HepG2 (cell line): ENCODE results near the gene XCL2. TPM values are rescaled to one million over a fixed set of nuclear protein-coding genes. Genes with fewer than 3 reads are reported as not detected.
A peak's percentile ranks its signal among the peaks of the same experiment; 100 is the strongest.

Experiments used
- GLI4 ChIP-seq: sonication (generic); formaldehyde crosslinking; IDR thresholded peaks from 2 replicates; pipeline ENCODE4 v1.5.1; 2020; ENCODE audit warnings: missing genetic modification reagents, mild to moderate bottlenecking, moderate library complexity, borderline replicate concordance
- NR2F6 ChIP-seq, 2 experiments: IDR thresholded peaks; 2 replicates each; pipeline ENCODE4 v1.6.1; 2016; ENCODE audit warnings: antibody characterized with exemption in 1 of 2, mild to moderate bottlenecking in 1 of 2
- RFX3 ChIP-seq: IDR thresholded peaks from 2 replicates; pipeline ENCODE4 v1.6.1; 2016; ENCODE audit warnings: missing biosample characterization, missing genetic modification reagents
- THAP11 ChIP-seq: IDR thresholded peaks from 2 replicates; pipeline ENCODE4 v1.6.1; 2016; ENCODE audit warnings: missing biosample characterization, missing genetic modification reagents
- ZKSCAN5 ChIP-seq: sonication (generic); formaldehyde crosslinking; IDR thresholded peaks from 2 replicates; pipeline ENCODE4 v1.5.1; 2020; ENCODE audit warnings: mild to moderate bottlenecking, missing genetic modification reagents
- ZNF292 ChIP-seq: sonication (generic); formaldehyde crosslinking; IDR thresholded peaks from 2 replicates; pipeline ENCODE4 v1.8.1; 2022; ENCODE audit warnings: mild to moderate bottlenecking, low read depth, missing genetic modification reagents, borderline replicate concordance
- ZNF329 ChIP-seq: sonication (generic); formaldehyde crosslinking; IDR thresholded peaks from 2 replicates; pipeline ENCODE4 v1.9.0; 2021; ENCODE audit warnings: low read depth, mild to moderate bottlenecking, missing genetic modification reagents
- ZNF407 ChIP-seq: sonication (generic); formaldehyde crosslinking; IDR thresholded peaks from one replicate; pipeline ENCODE4 v1.5.1; 2020; ENCODE audit warnings: mild to moderate bottlenecking, missing genetic modification reagents; ENCODE audit errors: not compliant biosample characterization
- ZNF550 ChIP-seq: sonication (generic); formaldehyde crosslinking; IDR thresholded peaks from 2 replicates; pipeline ENCODE4 v1.4.0; 2020; ENCODE audit warnings: mild to moderate bottlenecking, missing genetic modification reagents, borderline replicate concordance
- ZNF749 ChIP-seq: sonication (generic); formaldehyde crosslinking; IDR thresholded peaks from 2 replicates; pipeline ENCODE4 v1.8.0; 2022; ENCODE audit warnings: mild to moderate bottlenecking, missing genetic modification reagents, moderate library complexity, borderline replicate concordance
- ZNF773 ChIP-seq: sonication (generic); formaldehyde crosslinking; IDR thresholded peaks from 2 replicates; pipeline ENCODE4 v1.4.0; 2020; ENCODE audit warnings: missing genetic modification reagents, borderline replicate concordance
- polyA plus RNA-seq, 8 experiments: library from polyadenylated mRNA; depleted of rRNA in 3 of 8; stranded (reverse) in 7 of 8; unstranded in 1 of 8; fragments of >200 nt; fragmentation: Illumina TruSeq in 4 of 8; extraction: Trizol in 4 of 8; gene quantifications; 2 replicates each; pipeline versions ENCODE4 v1.2.1 to v1.2.3, GENCODE V29; 2011 to 2016; ENCODE audit warnings: low read depth in 4 of 8, missing spikeins in 1 of 8, mixed read lengths in 1 of 8; ENCODE audit not compliant: insufficient read depth in 1 of 8
- total RNA-seq, 5 experiments: library from RNA; depleted of rRNA; stranded (reverse); fragments of >200 nt; fragmentation: Illumina TruSeq; extraction: Trizol; gene quantifications; 2 replicates each; pipeline ENCODE4 v1.2.3, GENCODE V29; 2016; ENCODE audit warnings: low read depth in 1 of 5
- TF ChIP-seq, protein P1 (sequence below): sonication (generic); formaldehyde crosslinking; IDR thresholded peaks from 2 replicates; pipeline ENCODE4 v1.8.0; 2023; ENCODE audit warnings: mild to moderate bottlenecking, missing genetic modification reagents
- TF ChIP-seq, protein P2 (sequence below), 2 experiments: fragments of 450-650 bp in 1 of 2; sonication (generic) in 1 of 2; formaldehyde crosslinking; IDR thresholded peaks; 2 replicates each; pipeline versions ENCODE4 v1.5.0 to v1.8.0; 2020 to 2022; ENCODE audit warnings: mild to moderate bottlenecking in 1 of 2, missing genetic modification reagents in 1 of 2

XCL2 gene
- total and polyA plus RNA-seq, 2 of the 13 experiments (the other 11 are each of a cell fraction or from before 2014, with no cell fraction given): 0.50 TPM; not detected in 1

DNA sequence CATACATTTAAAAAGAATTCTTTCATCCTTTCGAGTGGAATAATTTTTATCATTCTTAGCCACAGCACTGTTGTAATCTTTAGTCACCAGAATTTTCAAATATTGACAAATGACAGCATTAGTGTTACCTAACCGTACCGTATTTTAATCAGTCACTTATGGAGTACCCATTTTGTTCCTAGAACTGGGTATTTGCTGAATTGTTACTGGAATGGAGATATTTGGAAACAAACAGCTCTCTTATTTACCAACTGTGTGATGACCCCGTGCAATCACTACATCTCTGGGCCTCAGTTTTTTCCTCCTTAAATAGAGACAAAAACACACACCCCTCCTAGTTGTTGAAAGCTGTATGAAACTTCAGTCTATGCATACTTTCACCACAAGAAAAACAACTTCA lies 7.9 kb upstream of the XCL2 start (continued):
- TF ChIP-seq ZNF407 (CRISPR knock-in tag): no peak
- no peak for TF ChIP-seq ZNF749
- no peak for TF ChIP-seq GLI4
- no peak for TF ChIP-seq ZNF329 (CRISPR knock-in tag)
- no peak for TF ChIP-seq ZKSCAN5 (CRISPR knock-in tag)
- TF ChIP-seq, protein P1, sequence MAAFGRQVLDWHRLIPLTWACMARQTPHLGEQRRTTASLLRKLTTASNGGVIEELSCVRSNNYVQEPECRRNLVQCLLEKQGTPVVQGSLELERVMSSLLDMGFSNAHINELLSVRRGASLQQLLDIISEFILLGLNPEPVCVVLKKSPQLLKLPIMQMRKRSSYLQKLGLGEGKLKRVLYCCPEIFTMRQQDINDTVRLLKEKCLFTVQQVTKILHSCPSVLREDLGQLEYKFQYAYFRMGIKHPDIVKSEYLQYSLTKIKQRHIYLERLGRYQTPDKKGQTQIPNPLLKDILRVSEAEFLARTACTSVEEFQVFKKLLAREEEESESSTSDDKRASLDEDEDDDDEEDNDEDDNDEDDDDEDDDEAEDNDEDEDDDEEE: no peak
- no peak for TF ChIP-seq RFX3 (CRISPR knock-in tag)
- peak; percentile 50 for TF ChIP-seq THAP11 (CRISPR knock-in tag)
- TF ChIP-seq ZNF550 (CRISPR knock-in tag): no peak
- TF ChIP-seq ZNF773 (CRISPR knock-in tag): no peak
- TF ChIP-seq, protein P2, sequence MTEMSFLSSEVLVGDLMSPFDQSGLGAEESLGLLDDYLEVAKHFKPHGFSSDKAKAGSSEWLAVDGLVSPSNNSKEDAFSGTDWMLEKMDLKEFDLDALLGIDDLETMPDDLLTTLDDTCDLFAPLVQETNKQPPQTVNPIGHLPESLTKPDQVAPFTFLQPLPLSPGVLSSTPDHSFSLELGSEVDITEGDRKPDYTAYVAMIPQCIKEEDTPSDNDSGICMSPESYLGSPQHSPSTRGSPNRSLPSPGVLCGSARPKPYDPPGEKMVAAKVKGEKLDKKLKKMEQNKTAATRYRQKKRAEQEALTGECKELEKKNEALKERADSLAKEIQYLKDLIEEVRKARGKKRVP (CRISPR knock-in tag; IDR thresholded peaks at IDR 0.05): peak in 1 of 2 experiments; percentile 78; a peak in 2 of 4 replicates
- peak; percentile 43; the same call in 1 of the 2 replicates for TF ChIP-seq NR2F6 (IDR thresholded peaks at IDR 0.05)
- TF ChIP-seq NR2F6 (CRISPR knock-in tag; IDR thresholded peaks at IDR 0.05): peak; percentile 70
- TF ChIP-seq ZNF292 (CRISPR knock-in tag): no peak
